Neural cell (in vitro differentiated cells): ENCODE measurements around the gene CST9. TPM values are rescaled to one million over a fixed set of nuclear protein-coding genes. Genes with fewer than 3 reads are reported as not detected.

Source experiments
- H2AFZ ChIP-seq: fragments of 200-600, 300-800 bp; sonication (generic), shearing (Covaris generic); 2 replicates; pipeline ENCODE4 v1.6.0; 2014; ENCODE audit warnings: low read depth, mild to moderate bottlenecking, antibody characterized with exemption, low read length, moderate library complexity
- H3F3A ChIP-seq: fragments of 200-600 bp; shearing (Covaris generic); 2 replicates; pipeline ENCODE4 v1.6.1; 2016; ENCODE audit warnings: mild to moderate bottlenecking, moderate library complexity, mixed read lengths, antibody characterized with exemption, low read length; ENCODE audit not compliant: insufficient read depth, poor library complexity, severe bottlenecking
- H3K27ac ChIP-seq: fragments of 200-600, 300-800 bp; sonication (generic), shearing (Covaris generic); 2 replicates; pipeline ENCODE4 v1.5.1; 2014; ENCODE audit warnings: mild to moderate bottlenecking, low read length, moderate library complexity
- H3K27me3 ChIP-seq: fragments of 300-800, 200-600 bp; sonication (generic), shearing (Covaris generic); 2 replicates; pipeline ENCODE4 v1.6.0; 2014; ENCODE audit warnings: mild to moderate bottlenecking, low read depth, low read length, moderate library complexity; ENCODE audit not compliant: insufficient read depth
- H3K36me3 ChIP-seq: fragments of 300-800, 200-600 bp; sonication (generic), shearing (Covaris generic); 2 replicates; pipeline ENCODE4 v1.5.1; 2014; ENCODE audit warnings: mild to moderate bottlenecking, antibody characterized with exemption, low read length, moderate library complexity; ENCODE audit not compliant: insufficient read depth
- H3K4me2 ChIP-seq: fragments of 300-800, 200-600 bp; sonication (generic), shearing (Covaris generic); 2 replicates; pipeline ENCODE4 v1.6.0; 2014; ENCODE audit warnings: mild to moderate bottlenecking, low read length
- H3K4me3 ChIP-seq: fragments of 300-800, 200-600 bp; sonication (generic), shearing (Covaris generic); 2 replicates; pipeline ENCODE4 v1.5.1; 2014; ENCODE audit warnings: mild to moderate bottlenecking, low read length, moderate library complexity
- H3K79me2 ChIP-seq: fragments of 200-600 bp; shearing (Covaris generic); replicated peaks from 2 replicates; pipeline ENCODE4 v1.6.0; 2014; ENCODE audit warnings: mild to moderate bottlenecking, low read length, moderate library complexity; ENCODE audit not compliant: insufficient read depth
- H3K9ac ChIP-seq: fragments of 300-800, 200-600 bp; sonication (generic), shearing (Covaris generic); 2 replicates; pipeline ENCODE4 v1.6.1; 2016; ENCODE audit warnings: mild to moderate bottlenecking, low read length, mixed read lengths
- H3K9me2 ChIP-seq: fragments of 200-600 bp; shearing (Covaris generic); 2 replicates; pipeline ENCODE4 v1.6.1; 2016; ENCODE audit warnings: mild to moderate bottlenecking, low read length, mixed read lengths; ENCODE audit not compliant: insufficient read depth
- H3K9me3 ChIP-seq: fragments of 200-600, 300-800 bp; sonication (generic), shearing (Covaris generic); 2 replicates; pipeline ENCODE4 v1.6.1; 2016; ENCODE audit warnings: mild to moderate bottlenecking, mixed run types, low read length, moderate library complexity, mixed read lengths
- H4K20me1 ChIP-seq: fragments of 200-600 bp; shearing (Covaris generic); 2 replicates; pipeline ENCODE4 v1.6.1; 2016; ENCODE audit warnings: mild to moderate bottlenecking, mixed run types; ENCODE audit not compliant: insufficient read depth
- CTCF ChIP-seq: fragments of 450-650 bp; IDR thresholded peaks from 2 replicates; pipeline ENCODE4 v1.5.1; 2014; ENCODE audit warnings: antibody characterized with exemption, mild to moderate bottlenecking, moderate library complexity; ENCODE audit not compliant: poor library complexity, severe bottlenecking
- EP300 ChIP-seq: fragments of 450-650 bp; conservative IDR thresholded peaks from 2 replicates; pipeline ENCODE4 v1.6.1; 2014; ENCODE audit warnings: antibody characterized with exemption, mild to moderate bottlenecking, moderate library complexity; ENCODE audit not compliant: poor library complexity, severe bottlenecking
- EZH2 ChIP-seq: fragments of 200-600, 300-800 bp; shearing (Covaris generic), sonication (generic); IDR thresholded peaks from 2 replicates; pipeline ENCODE4 v1.6.1; 2014; ENCODE audit warnings: antibody characterized with exemption, low read length, borderline replicate concordance, mild to moderate bottlenecking; ENCODE audit not compliant: insufficient read depth, poor library complexity, severe bottlenecking
- MXI1 ChIP-seq: fragments of 450-650 bp; conservative IDR thresholded peaks from 2 replicates; pipeline ENCODE4 v1.6.1; 2014; ENCODE audit warnings: antibody characterized with exemption, mild to moderate bottlenecking; ENCODE audit not compliant: poor library complexity, severe bottlenecking
- POLR2AphosphoS5 ChIP-seq: IDR thresholded peaks from 2 replicates; pipeline ENCODE4 v1.6.1; 2012
- RAD21 ChIP-seq: fragments of 450-650 bp; conservative IDR thresholded peaks from 2 replicates; pipeline ENCODE4 v1.6.1; 2014; ENCODE audit warnings: antibody characterized with exemption, mild to moderate bottlenecking, moderate library complexity
- REST ChIP-seq: IDR thresholded peaks from 2 replicates; pipeline ENCODE4 v1.6.1; 2012; ENCODE audit warnings: borderline replicate concordance
- SMC3 ChIP-seq: fragments of 450-650 bp; conservative IDR thresholded peaks from 2 replicates; pipeline ENCODE4 v1.6.1; 2014; ENCODE audit warnings: antibody characterized with exemption, mild to moderate bottlenecking, moderate library complexity; ENCODE audit not compliant: poor library complexity
- TAF1 ChIP-seq: IDR thresholded peaks from 2 replicates; pipeline ENCODE4 v1.6.1; 2012; ENCODE audit warnings: low read depth
- polyA plus RNA-seq: library from polyadenylated mRNA; depleted of rRNA; stranded (reverse); fragments of >200 nt; gene quantifications from 2 replicates; pipeline ENCODE4 v1.2.3, GENCODE V29; 2014

CST9 gene
- polyA plus RNA-seq, 1 donor from 2014 or later: not detected

GRCh38 chr20:23634985-23635767, 29.5 kb upstream of the CST9 start:
- Histone ChIP-seq H3K27me3 (peaks cover 4% of the 10 kb centered on the region), H4K20me1 (no peaks in the 10 kb centered on the region), H3K36me3 (no peaks in the 10 kb centered on the region), H3K9me3 (no peaks in the 10 kb centered on the region), H3K79me2 (no peaks in the 10 kb centered on the region), H2AFZ (no peak overlapping the region), H3K9ac (no peak overlapping the region), H3F3A (no peaks in the 10 kb centered on the region), H3K4me2 (no peak overlapping the region), H3K4me3 (no peak overlapping the region), H3K9me2 (no peaks in the 10 kb centered on the region), H3K27ac (no peak overlapping the region)
- TF ChIP-seq CTCF: no peak
- TF ChIP-seq MXI1: no peak
- TF ChIP-seq TAF1: no peak
- TF ChIP-seq POLR2AphosphoS5: no peak
- no peak for TF ChIP-seq RAD21
- TF ChIP-seq EP300: no peak
- no peak for TF ChIP-seq SMC3
- no peak for TF ChIP-seq EZH2
- TF ChIP-seq REST: no peak

DNA sequence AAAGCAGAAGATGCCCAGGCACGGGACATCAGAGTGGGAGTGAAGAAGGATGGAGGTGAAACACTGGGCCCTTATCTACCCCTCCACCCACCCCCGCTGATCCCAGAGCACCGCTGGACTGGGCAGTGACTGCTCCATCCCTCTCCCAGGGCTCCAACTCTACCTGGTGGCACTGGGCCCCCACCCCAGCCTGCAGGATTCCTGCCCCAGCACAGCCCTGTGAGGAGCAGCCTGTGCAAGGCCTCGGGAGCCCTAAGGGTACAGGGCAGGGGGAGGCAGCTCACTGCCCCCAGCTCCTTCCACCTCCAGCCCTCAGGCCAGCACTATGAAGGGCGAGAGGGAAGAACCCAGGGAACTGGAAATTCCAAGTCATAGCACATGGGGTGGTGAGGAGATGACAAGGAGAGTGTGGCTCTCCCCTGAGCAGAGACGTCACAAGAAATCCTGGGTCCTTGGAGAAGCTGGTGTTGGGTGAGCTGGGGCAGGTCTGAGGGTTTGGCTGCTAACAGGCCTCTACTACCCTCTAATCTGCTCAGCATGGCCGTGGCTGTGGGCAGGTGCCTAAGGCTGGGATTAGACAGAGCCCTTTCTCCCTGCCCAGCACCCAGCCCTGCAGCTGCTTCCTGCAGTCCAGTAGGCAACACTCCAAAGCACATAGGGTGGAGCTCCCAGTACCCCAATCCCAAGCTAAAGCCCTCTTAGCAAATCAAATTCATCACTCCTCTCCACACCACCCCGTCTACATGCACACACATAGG, 28.5 kb upstream of the CST9 start:
- no peaks in the 10 kb centered on the region for H3K36me3 ChIP-seq
- H3K27ac ChIP-seq: no peak overlapping the region
- no peak for TF ChIP-seq CTCF
- TF ChIP-seq MXI1: no peak
- TF ChIP-seq RAD21: no peak
- TF ChIP-seq SMC3: no peak
- TF ChIP-seq REST: no peak
- no peak for TF ChIP-seq EZH2
- no peak for TF ChIP-seq EP300
- TF ChIP-seq POLR2AphosphoS5: no peak
- no peak for TF ChIP-seq TAF1
- H3K9ac ChIP-seq: no peak overlapping the region
- H2AFZ ChIP-seq: no peak overlapping the region
- no peak overlapping the region for H3K4me2 ChIP-seq
- no peak overlapping the region for H3K4me3 ChIP-seq
- H3F3A ChIP-seq: no peaks in the 10 kb centered on the region
- peaks cover 4% of the 10 kb centered on the region for H3K27me3 ChIP-seq
- H3K9me3 ChIP-seq: no peaks in the 10 kb centered on the region
- H3K9me2 ChIP-seq: no peaks in the 10 kb centered on the region
- no peaks in the 10 kb centered on the region for H3K79me2 ChIP-seq
- H4K20me1 ChIP-seq: no peaks in the 10 kb centered on the region
